Smooth muscle cell (in vitro differentiated cells): Measurements from ENCODE around the gene POLD4. TPM values are rescaled to one million over a fixed set of nuclear protein-coding genes. Genes with fewer than 3 reads are reported as not detected.

Experiments used
- DNase-seq: peaks from one replicate; lab custom pipeline; 2025; ENCODE audit not compliant: unreplicated experiment; lab: John Stamatoyannopoulos, UW
- H2AFZ ChIP-seq: fragments of 200-600 bp; sonication (generic); 2 replicates; pipeline ENCODE4 v1.6.0; 2016; ENCODE audit warnings: antibody characterized with exemption, low read depth, mild to moderate bottlenecking
- H3F3A ChIP-seq: fragments of 200-600 bp; sonication (generic); 2 replicates; pipeline ENCODE4 v1.6.0; 2017; ENCODE audit warnings: antibody characterized with exemption, low read depth
- H3K27ac ChIP-seq: fragments of 200-600 bp; sonication (generic); 2 replicates; pipeline ENCODE4 v1.5.1; 2016; ENCODE audit warnings: low read depth, mild to moderate bottlenecking
- H3K27me3 ChIP-seq: fragments of 200-600 bp; sonication (generic); 2 replicates; pipeline ENCODE4 v1.6.1; 2016; ENCODE audit warnings: low read depth, mild to moderate bottlenecking
- H3K36me3 ChIP-seq: fragments of 200-600 bp; sonication (generic); 2 replicates; pipeline ENCODE4 v1.5.1; 2016; ENCODE audit warnings: low read depth
- H3K4me1 ChIP-seq: fragments of 200-600 bp; sonication (generic); 2 replicates; pipeline ENCODE4 v1.5.1; 2016; ENCODE audit warnings: low read depth
- H3K4me2 ChIP-seq: fragments of 200-600 bp; sonication (generic); 2 replicates; pipeline ENCODE4 v1.6.0; 2016; ENCODE audit warnings: mild to moderate bottlenecking
- H3K4me3 ChIP-seq: fragments of 200-600 bp; sonication (generic); 2 replicates; pipeline ENCODE4 v1.5.1; 2016; ENCODE audit warnings: mild to moderate bottlenecking
- H3K79me2 ChIP-seq: fragments of 200-600 bp; sonication (generic); 2 replicates; pipeline ENCODE4 v1.6.0; 2016; ENCODE audit warnings: low read depth, mild to moderate bottlenecking
- H3K9ac ChIP-seq: fragments of 200-600 bp; sonication (generic); 2 replicates; pipeline ENCODE4 v1.6.0; 2016; ENCODE audit warnings: low read depth
- H3K9me3 ChIP-seq: fragments of 200-600 bp; sonication (generic); replicated peaks from 2 replicates; pipeline ENCODE4 v1.5.1; 2016; ENCODE audit warnings: low read depth
- H4K20me1 ChIP-seq: fragments of 200-600 bp; sonication (generic); 2 replicates; pipeline ENCODE4 v1.6.0; 2016; ENCODE audit warnings: low read depth
- WGBS: methylation state at CpG from one replicate; pipeline ENCODE4 v1.1.7; 2016; ENCODE audit warnings: low lambda C conversion rate; 5-methylcytosine and 5-hydroxymethylcytosine counted together
- polyA plus RNA-seq: library from polyadenylated mRNA; unstranded; fragments of >200 nt; fragmentation: Nextera tagmentation; extraction: Ambion mirVana; gene quantifications from 2 replicates; pipeline ENCODE4 v1.2.1, GENCODE V29; 2016
- total RNA-seq: library from RNA; depleted of rRNA; stranded (reverse); fragments of >200 nt; gene quantifications from 2 replicates; pipeline ENCODE4 v1.2.3, GENCODE V29; 2014
- TF ChIP-seq, protein P1 (sequence below): fragments of 200-600 bp; sonication (generic); IDR thresholded peaks from 2 replicates; pipeline ENCODE4 v1.5.1; 2017; ENCODE audit warnings: borderline replicate concordance, mild to moderate bottlenecking, antibody characterized with exemption; ENCODE audit not compliant: insufficient read depth, poor library complexity, severe bottlenecking

The POLD4 gene
- total and polyA plus RNA-seq, 2 experiments from 2014 or later: 61.4 to 113 TPM

DNA sequence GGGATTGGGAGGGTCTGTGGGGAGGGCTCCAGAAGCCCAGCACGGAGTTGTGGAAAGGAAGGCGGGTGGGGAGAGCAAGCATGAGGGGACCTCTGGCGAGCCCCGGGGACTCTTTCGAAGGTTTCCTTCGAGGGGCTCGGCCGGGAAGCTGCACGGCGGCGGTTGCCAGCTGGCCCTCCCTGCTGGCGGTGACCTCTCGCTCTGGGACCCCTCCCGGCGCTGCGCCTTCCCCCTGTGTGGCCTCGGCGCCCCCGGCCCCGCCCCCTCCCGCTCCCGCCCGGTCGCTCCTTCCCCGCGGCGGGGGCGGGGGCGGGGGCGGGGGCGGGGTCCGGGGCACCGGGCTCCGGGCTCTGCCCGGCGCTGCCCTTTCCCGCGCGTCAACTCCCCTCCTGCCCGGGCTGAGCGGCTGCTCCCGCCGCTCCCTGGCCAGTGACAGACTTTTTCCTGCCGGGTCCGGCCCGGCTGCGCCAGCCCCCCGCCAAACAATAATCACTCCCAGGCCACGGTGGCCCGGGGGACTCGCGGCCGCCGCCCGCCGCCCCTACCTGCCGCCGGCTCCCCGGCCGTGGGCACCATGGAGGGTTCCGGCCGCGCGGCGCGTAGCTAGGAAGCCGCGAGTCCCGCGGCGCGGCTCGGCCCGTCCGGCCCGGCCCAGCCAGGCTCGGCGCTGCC, 19.1 kb upstream of the POLD4 start:
- peaks cover 46% of the 10 kb centered on the region for H4K20me1 ChIP-seq
- H3K27me3 ChIP-seq: no peaks in the 10 kb centered on the region
- H3K36me3 ChIP-seq: no peaks in the 10 kb centered on the region
- H3K27ac ChIP-seq: peak overlapping the region; percentile 85
- peaks cover 3% of the 10 kb centered on the region for H3K79me2 ChIP-seq
- no peak for DNase-seq
- peak overlapping the region; percentile 100 for H3K4me2 ChIP-seq
- WGBS: 7% methylated on average over 12 of the region's 78 CpGs
- no peaks in the 10 kb centered on the region for H3F3A ChIP-seq
- H3K9ac ChIP-seq: no peak overlapping the region
- no peaks in the 10 kb centered on the region for H3K9me3 ChIP-seq
- TF ChIP-seq, protein P1, sequence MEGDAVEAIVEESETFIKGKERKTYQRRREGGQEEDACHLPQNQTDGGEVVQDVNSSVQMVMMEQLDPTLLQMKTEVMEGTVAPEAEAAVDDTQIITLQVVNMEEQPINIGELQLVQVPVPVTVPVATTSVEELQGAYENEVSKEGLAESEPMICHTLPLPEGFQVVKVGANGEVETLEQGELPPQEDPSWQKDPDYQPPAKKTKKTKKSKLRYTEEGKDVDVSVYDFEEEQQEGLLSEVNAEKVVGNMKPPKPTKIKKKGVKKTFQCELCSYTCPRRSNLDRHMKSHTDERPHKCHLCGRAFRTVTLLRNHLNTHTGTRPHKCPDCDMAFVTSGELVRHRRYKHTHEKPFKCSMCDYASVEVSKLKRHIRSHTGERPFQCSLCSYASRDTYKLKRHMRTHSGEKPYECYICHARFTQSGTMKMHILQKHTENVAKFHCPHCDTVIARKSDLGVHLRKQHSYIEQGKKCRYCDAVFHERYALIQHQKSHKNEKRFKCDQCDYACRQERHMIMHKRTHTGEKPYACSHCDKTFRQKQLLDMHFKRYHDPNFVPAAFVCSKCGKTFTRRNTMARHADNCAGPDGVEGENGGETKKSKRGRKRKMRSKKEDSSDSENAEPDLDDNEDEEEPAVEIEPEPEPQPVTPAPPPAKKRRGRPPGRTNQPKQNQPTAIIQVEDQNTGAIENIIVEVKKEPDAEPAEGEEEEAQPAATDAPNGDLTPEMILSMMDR: no peak
- H3K4me1 ChIP-seq: peaks cover 41% of the 10 kb centered on the region
- peak overlapping the region; percentile 97 for H3K4me3 ChIP-seq
- H2AFZ ChIP-seq: no peak overlapping the region

DNA sequence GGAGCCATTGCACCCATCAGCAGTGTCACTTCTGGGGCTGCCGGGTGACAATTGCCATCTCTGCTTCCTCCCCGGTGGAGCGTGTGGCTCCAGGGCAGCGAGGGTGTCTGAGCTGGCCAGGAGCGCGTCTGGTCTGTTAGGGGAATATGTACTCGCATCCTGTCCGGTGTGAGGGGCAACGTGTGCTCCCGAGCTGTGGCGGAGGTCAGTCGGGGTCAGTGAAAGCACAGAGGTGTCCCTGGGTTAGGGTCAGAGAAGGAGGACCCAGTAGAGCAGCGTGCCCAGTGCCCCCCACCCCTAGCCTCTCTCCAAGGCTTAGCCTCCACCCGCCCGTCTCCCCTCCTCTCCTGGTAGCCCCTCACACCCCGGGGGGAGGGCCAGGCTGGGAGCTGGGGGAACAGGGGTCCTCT, 18.6 kb upstream of the POLD4 start:
- peak overlapping the region; percentile 41 for H3K27ac ChIP-seq
- H3F3A ChIP-seq: no peaks in the 10 kb centered on the region
- no peak overlapping the region for H2AFZ ChIP-seq
- H3K9ac ChIP-seq: no peak overlapping the region
- TF ChIP-seq, protein P1: no peak
- peak overlapping the region; percentile 100 for H3K4me2 ChIP-seq
- no peaks in the 10 kb centered on the region for H3K36me3 ChIP-seq
- no peaks in the 10 kb centered on the region for H3K9me3 ChIP-seq
- peaks cover 51% of the 10 kb centered on the region for H4K20me1 ChIP-seq
- H3K27me3 ChIP-seq: no peaks in the 10 kb centered on the region
- peaks cover 3% of the 10 kb centered on the region for H3K79me2 ChIP-seq
- DNase-seq: no peak
- 11% methylated on average over 11 of the region's 16 CpGs for WGBS
- peak overlapping the region; percentile 97 for H3K4me3 ChIP-seq
- peaks cover 41% of the 10 kb centered on the region for H3K4me1 ChIP-seq

DNA sequence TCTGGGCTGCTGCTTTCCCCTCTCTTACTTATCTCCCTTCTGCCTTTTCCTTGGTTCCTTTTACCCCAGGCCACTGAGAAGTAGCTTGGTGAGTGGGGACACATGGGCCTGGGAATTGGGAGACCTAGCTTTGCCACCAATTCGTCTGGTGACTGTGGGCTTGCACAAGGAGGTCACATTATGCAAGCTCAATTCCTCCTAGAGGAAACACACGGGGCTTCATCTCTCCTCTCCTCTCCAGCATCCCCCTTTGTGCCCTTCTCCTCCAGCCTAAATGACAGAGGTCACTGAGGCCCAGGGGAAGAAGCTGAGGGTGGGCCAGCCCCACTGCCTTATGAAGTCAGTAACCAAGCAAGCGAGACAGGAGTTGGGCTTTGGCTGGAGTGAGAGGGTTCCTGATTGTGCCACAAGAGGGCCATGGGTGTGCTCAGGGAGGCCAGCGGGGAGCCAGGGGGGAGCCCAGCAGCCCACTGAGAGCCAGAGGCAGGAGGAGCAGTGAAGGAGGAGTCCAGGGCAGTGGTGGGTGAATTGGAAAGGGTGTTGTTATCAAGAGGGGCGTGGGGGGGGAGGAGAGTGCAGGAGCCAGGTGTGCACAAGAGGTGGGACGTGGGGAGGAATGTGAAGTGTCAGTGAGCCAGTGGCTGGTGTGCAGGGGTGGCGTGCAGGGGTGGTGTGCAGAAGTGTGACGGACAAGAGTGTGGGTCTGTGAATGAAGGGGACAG, 18.0 kb upstream of the POLD4 start:
- Histone ChIP-seq H3K4me2 (peak overlapping the region; percentile 100), H3F3A (no peaks in the 10 kb centered on the region), H3K4me1 (peaks cover 36% of the 10 kb centered on the region), H4K20me1 (peaks cover 57% of the 10 kb centered on the region), H3K9me3 (no peaks in the 10 kb centered on the region), H3K4me3 (peak overlapping the region; percentile 97), H3K36me3 (no peaks in the 10 kb centered on the region), H3K9ac (no peak overlapping the region), H3K79me2 (peaks cover 3% of the 10 kb centered on the region), H2AFZ (no peak overlapping the region), H3K27me3 (no peaks in the 10 kb centered on the region), H3K27ac (no peak overlapping the region)
- TF ChIP-seq, protein P1: peak; percentile 36
- no peak for DNase-seq
- WGBS: 52% methylated on average over 7 of the region's 8 CpGs
